DMS53 treated with DMSO at 0.1 percent for 48 hours (cell line): Measurements from ENCODE around the gene C5orf46.
"Not testable (repeated sequence)": the region's sequence is repeated elsewhere in the genome, so short reads cannot be mapped to it uniquely, and the experiment has no call there.

Source experiments
- DNase-seq: peaks from one replicate; lab custom pipeline; 2025; ENCODE audit not compliant: unreplicated experiment; lab: John Stamatoyannopoulos, UW

Gene C5orf46

GRCh38 chr5:147895864-147896263 lies 10.5 kb downstream of the C5orf46 start:
- no peak for DNase-seq

GRCh38 chr5:147893820-147894219 lies 12.5 kb downstream of the C5orf46 start:
- no peak for DNase-seq

GRCh38 chr5:147892696-147893296 lies 13.5 kb downstream of the C5orf46 start:
- peak; percentile 72 for DNase-seq

- DNase-seq = no peak
These were observed 18.4 kb downstream of the C5orf46 start for GRCh38 chr5:147887930-147888329.

GRCh38 chr5:147887026-147887627 lies 19.2 kb downstream of the C5orf46 start:
- peak; percentile 58 for DNase-seq

GRCh38 chr5:147882586-147883313 lies 23.6 kb downstream of the C5orf46 start:
- no peak for DNase-seq

- DNase-seq = no peak
These were observed 25.9 kb downstream of the C5orf46 start for GRCh38 chr5:147880487-147880886.

GRCh38 chr5:147879784-147880183 lies 26.6 kb downstream of the C5orf46 start:
- no peak for DNase-seq

GRCh38 chr5:147878066-147878759 lies 28.1 kb downstream of the C5orf46 start, which contains the start of gene SCGB3A2:
SCGB3A2 (plus strand) TSS chr5:147878711; CDS start chr5:147878804, 93 bp downstream.
- no peak for DNase-seq

- DNase-seq = no peak
These were observed 29.7 kb downstream of the C5orf46 start for GRCh38 chr5:147876626-147877025.

- no peak for DNase-seq
These were observed 30.2 kb downstream of the C5orf46 start for GRCh38 chr5:147876141-147876540.

- no peak for DNase-seq
These were observed 31.4 kb downstream of the C5orf46 start for GRCh38 chr5:147874910-147875367.

- not testable (repeated sequence) for DNase-seq
These were observed 32.0 kb downstream of the C5orf46 start for GRCh38 chr5:147874118-147874875.

GRCh38 chr5:147872744-147873435 lies 33.4 kb downstream of the C5orf46 start:
- DNase-seq = not testable (repeated sequence)

GRCh38 chr5:147871980-147872549 lies 34.3 kb downstream of the C5orf46 start:
- DNase-seq = not testable (repeated sequence)

- not testable (repeated sequence) for DNase-seq
These were observed 36.4 kb downstream of the C5orf46 start for GRCh38 chr5:147869892-147870291.

GRCh38 chr5:147869112-147869511 lies 37.2 kb downstream of the C5orf46 start:
- no peak for DNase-seq

GRCh38 chr5:147863454-147864158 lies 42.7 kb downstream of the C5orf46 start:
- DNase-seq = no peak

- no peak for DNase-seq
These were observed 45.7 kb downstream of the C5orf46 start for GRCh38 chr5:147860641-147861025.
